Measurements from ENCODE around the gene PDLIM1. TPM values are rescaled to one million over a fixed set of nuclear protein-coding genes. Genes with fewer than 3 reads are reported as not detected.

PDLIM1 gene
- total and polyA plus RNA-seq, 2 of the 8 experiments (the other 6 are each of a cell fraction or from before 2014, with no cell fraction given), result 169 to 245 TPM

- no peak for TF ChIP-seq NANOG (IDR thresholded peaks at IDR 0.05; ENCODE audit: insufficient read depth, low read depth, low read length, poor library complexity, severe bottlenecking)
These were observed 23.6 kb upstream of the PDLIM1 start (continued) for GRCh38 chr10:95314192-95314918.

Data from H1 (cell line).